ENCODE data around the gene CPA2. TPM values are rescaled to one million over a fixed set of nuclear protein-coding genes. Genes with fewer than 3 reads are reported as not detected.
"Not testable (repeated sequence)": the region's sequence is repeated elsewhere in the genome, so short reads cannot be mapped to it uniquely, and the experiment has no call there.

CPA2 gene
- total RNA-seq, 6 donors from 2014 or later = 1.1 to 2.8 TPM; not detected in 4

GRCh38 chr7:130304878-130305277 lies 38.2 kb downstream of the CPA2 start:
- no peaks in the 10 kb centered on the region for H3K36me3 ChIP-seq
- 85 to 90% methylated on average over 3 of the region's 3 CpGs for WGBS, 2 donors
- H3K27me3 ChIP-seq = no peaks in the 10 kb centered on the region
- no peak overlapping the region for H3K4me3 ChIP-seq
- DNase-seq (no peak), ATAC-seq (ENCODE audit: low FRiP score in 2 of 2) (no peak)
- H3K27ac ChIP-seq = no peak overlapping the region
- TF ChIP-seq POLR2A (IDR thresholded peaks at IDR 0.05) (no peak), CTCF (IDR thresholded peaks at IDR 0.05) (no peak), EP300 (IDR thresholded peaks at IDR 0.05) (no peak), POLR2AphosphoS5 (IDR thresholded peaks at IDR 0.05) (no peak)
- no peaks in the 10 kb centered on the region for H3K9me3 ChIP-seq
- H3K4me1 ChIP-seq = no peaks in the 10 kb centered on the region

- Histone ChIP-seq H3K27ac (no peak overlapping the region), H3K36me3 (no peaks in the 10 kb centered on the region), H3K4me3 (no peak overlapping the region), H3K27me3 (no peaks in the 10 kb centered on the region), H3K9me3 (no peaks in the 10 kb centered on the region), H3K4me1 (no peaks in the 10 kb centered on the region)
- WGBS, 2 donors = 91% methylated on average over 18 to 21 of the region's 21 CpGs
- no peak for ATAC-seq (ENCODE audit: low FRiP score in 2 of 2)
- no peak for TF ChIP-seq POLR2A (IDR thresholded peaks at IDR 0.05)
- no peak for TF ChIP-seq CTCF (IDR thresholded peaks at IDR 0.05)
- no peak for TF ChIP-seq POLR2AphosphoS5 (IDR thresholded peaks at IDR 0.05)
- TF ChIP-seq EP300 (IDR thresholded peaks at IDR 0.05) = no peak
- peak in 1 of 2 donors; percentile 65 for DNase-seq
Observed at GRCh38 chr7:130305433-130306042, 38.9 kb downstream of the CPA2 start.

GRCh38 chr7:130309986-130310385 lies 43.3 kb downstream of the CPA2 start:
- DNase-seq (no peak), ATAC-seq (ENCODE audit: low FRiP score in 2 of 2) (no peak)
- WGBS, 2 donors = 80 to 84% methylated on average over 6 of the region's 6 CpGs
- Histone ChIP-seq H3K27me3 (no peaks in the 10 kb centered on the region), H3K4me3 (no peak overlapping the region), H3K27ac (no peak overlapping the region), H3K36me3 (no peaks in the 10 kb centered on the region), H3K4me1 (no peaks in the 10 kb centered on the region), H3K9me3 (no peaks in the 10 kb centered on the region)
- TF ChIP-seq CTCF (IDR thresholded peaks at IDR 0.05) = no peak

- ATAC-seq (ENCODE audit: low FRiP score in 2 of 2) (no peak), DNase-seq (no peak)
- Histone ChIP-seq H3K4me1 (no peaks in the 10 kb centered on the region), H3K4me3 (no peak overlapping the region), H3K36me3 (no peaks in the 10 kb centered on the region), H3K27me3 (no peaks in the 10 kb centered on the region), H3K27ac (no peak overlapping the region), H3K9me3 (no peaks in the 10 kb centered on the region)
- TF ChIP-seq POLR2A (IDR thresholded peaks at IDR 0.05) = no peak
- TF ChIP-seq CTCF (IDR thresholded peaks at IDR 0.05) = no peak
- no peak for TF ChIP-seq EP300 (IDR thresholded peaks at IDR 0.05)
- TF ChIP-seq POLR2AphosphoS5 (IDR thresholded peaks at IDR 0.05) = no peak
- 66 to 75% methylated on average over 6 of the region's 6 CpGs for WGBS, 2 donors
Observed at GRCh38 chr7:130314305-130314704, 47.6 kb downstream of the CPA2 start.

- Histone ChIP-seq H3K36me3 (no peaks in the 10 kb centered on the region), H3K27ac (no peak overlapping the region), H3K27me3 (no peaks in the 10 kb centered on the region), H3K4me3 (no peak overlapping the region), H3K9me3 (no peaks in the 10 kb centered on the region), H3K4me1 (no peaks in the 10 kb centered on the region)
- TF ChIP-seq POLR2A (IDR thresholded peaks at IDR 0.05) = no peak
- TF ChIP-seq CTCF (IDR thresholded peaks at IDR 0.05) = no peak
- no peak for TF ChIP-seq POLR2AphosphoS5 (IDR thresholded peaks at IDR 0.05)
- TF ChIP-seq EP300 (IDR thresholded peaks at IDR 0.05) = no peak
- no peak for DNase-seq
- ATAC-seq (ENCODE audit: low FRiP score in 2 of 2) = no peak
- 92 to 100% methylated on average over 1 of the region's 1 CpG for WGBS, 2 donors
Observed at GRCh38 chr7:130319541-130319940, 52.9 kb downstream of the CPA2 start.

GRCh38 chr7:130321542-130322229 lies 55.0 kb downstream of the CPA2 start:
- H3K4me1 ChIP-seq; H3K4me3 ChIP-seq; H3K27me3 ChIP-seq; ATAC-seq (ENCODE audit: low FRiP score in 2 of 2); H3K27ac ChIP-seq; DNase-seq; H3K36me3 ChIP-seq; H3K9me3 ChIP-seq: not testable (repeated sequence)
- 81 to 89% methylated on average over 3 of the region's 3 CpGs for WGBS, 2 donors

Data from upper lobe of left lung (tissue), 6 donors.